Measurements from ENCODE around the gene TSEN54. TPM values are rescaled to one million over a fixed set of nuclear protein-coding genes. Genes with fewer than 3 reads are reported as not detected.
"Not testable (repeated sequence)": the region's sequence is repeated elsewhere in the genome, so short reads cannot be mapped to it uniquely, and the experiment has no call there.

The TSEN54 gene
- total and polyA plus RNA-seq, 4 donors = 9.1 to 15.1 (median 12.3) TPM

DNA sequence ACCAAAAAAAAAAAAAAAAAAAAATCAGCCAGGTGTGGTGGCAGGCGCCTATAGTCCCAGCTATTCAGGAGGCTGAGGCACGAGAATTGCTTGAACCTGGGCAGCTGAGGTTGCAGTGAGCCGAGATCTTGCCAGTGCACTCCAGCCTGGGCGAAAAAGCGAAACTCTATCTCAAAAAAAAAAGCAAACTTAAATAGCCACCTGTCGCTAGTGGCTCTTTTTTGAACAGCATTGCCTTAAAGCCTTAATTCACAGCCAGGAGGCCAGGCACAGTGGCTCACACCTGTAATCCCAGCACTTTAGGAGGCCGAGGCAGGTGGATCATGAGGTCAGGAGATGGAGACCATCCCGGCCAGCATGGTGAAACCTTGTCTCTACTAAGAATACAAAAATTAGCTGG, 4.1 kb downstream of the TSEN54 start:
- not testable (repeated sequence) for DNase-seq (ENCODE audit: low spot score); H3K9ac ChIP-seq (ENCODE audit: low read depth in 1 of 2, low read length in 2 of 2); H3K27me3 ChIP-seq (ENCODE audit: control insufficient read depth in 4 of 4, insufficient read depth in 4 of 4, low read length in 3 of 4); H3K27ac ChIP-seq (ENCODE audit: low read depth in 1 of 2, low read length in 2 of 2); H3K36me3 ChIP-seq (ENCODE audit: control insufficient read depth in 4 of 4, insufficient read depth in 3 of 4, low read depth in 1 of 4, low read length in 3 of 4); H3K4me3 ChIP-seq (ENCODE audit: low read depth in 1 of 3, low read length in 3 of 3); H3K9me3 ChIP-seq (ENCODE audit: control insufficient read depth in 4 of 4, low read length in 3 of 4)
- H3K4me1 ChIP-seq (ENCODE audit: control insufficient read depth in 4 of 4, insufficient read depth in 4 of 4, low read length in 3 of 4) = peaks cover 6 to 26% (median 17%) of the 10 kb centered on the region in 4 donors
- 97% methylated on average over 8 of the region's 8 CpGs for WGBS

DNA sequence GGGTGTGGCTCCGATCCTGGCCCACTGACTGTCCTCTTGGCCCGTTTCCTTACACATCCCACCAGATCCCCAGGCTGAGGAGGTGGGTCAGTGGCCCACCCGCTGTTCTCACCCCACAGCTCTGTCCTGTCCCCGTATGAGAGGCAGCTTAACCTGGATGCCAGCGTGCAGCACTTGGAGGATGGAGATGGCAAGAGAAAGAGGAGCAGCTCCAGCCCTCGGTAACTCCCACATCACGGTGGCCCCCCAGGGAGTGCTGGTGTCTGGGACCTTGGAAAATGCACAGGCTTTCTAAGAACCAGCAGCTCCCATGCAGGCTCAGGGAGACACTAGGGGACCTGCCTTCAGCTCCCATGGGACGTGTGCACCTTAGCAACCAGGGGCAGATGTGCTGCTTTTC, 5.0 kb downstream of the TSEN54 start:
- Histone ChIP-seq H3K4me1 (ENCODE audit: control insufficient read depth in 4 of 4, insufficient read depth in 4 of 4, low read length in 3 of 4) (peaks cover 6 to 30% (median 15%) of the 10 kb centered on the region in 4 donors), H3K36me3 (ENCODE audit: control insufficient read depth in 4 of 4, insufficient read depth in 3 of 4, low read depth in 1 of 4, low read length in 3 of 4) (peaks cover 0 to 3% (median 0%) of the 10 kb centered on the region in 4 donors), H3K4me3 (ENCODE audit: low read depth in 1 of 3, low read length in 3 of 3) (no peak overlapping the region), H3K27ac (ENCODE audit: low read depth in 1 of 2, low read length in 2 of 2) (no peak overlapping the region), H3K9me3 (ENCODE audit: control insufficient read depth in 4 of 4, low read length in 3 of 4) (no peaks in the 10 kb centered on the region), H3K27me3 (ENCODE audit: control insufficient read depth in 4 of 4, insufficient read depth in 4 of 4, low read length in 3 of 4) (no peaks in the 10 kb centered on the region), H3K9ac (ENCODE audit: low read depth in 1 of 2, low read length in 2 of 2) (no peak overlapping the region)
- TF ChIP-seq JUND (IDR thresholded peaks at IDR 0.05) (no peak), EGR1 (IDR thresholded peaks at IDR 0.05; ENCODE audit: low read depth in 2 of 2) (no peak), GABPA (IDR thresholded peaks at IDR 0.05 in 1 of 2, conservative IDR thresholded peaks at IDR 0.05 in 1 of 2) (no peak)
- no peak for DNase-seq (ENCODE audit: low spot score)
- 98% methylated on average over 8 of the region's 8 CpGs for WGBS

DNA sequence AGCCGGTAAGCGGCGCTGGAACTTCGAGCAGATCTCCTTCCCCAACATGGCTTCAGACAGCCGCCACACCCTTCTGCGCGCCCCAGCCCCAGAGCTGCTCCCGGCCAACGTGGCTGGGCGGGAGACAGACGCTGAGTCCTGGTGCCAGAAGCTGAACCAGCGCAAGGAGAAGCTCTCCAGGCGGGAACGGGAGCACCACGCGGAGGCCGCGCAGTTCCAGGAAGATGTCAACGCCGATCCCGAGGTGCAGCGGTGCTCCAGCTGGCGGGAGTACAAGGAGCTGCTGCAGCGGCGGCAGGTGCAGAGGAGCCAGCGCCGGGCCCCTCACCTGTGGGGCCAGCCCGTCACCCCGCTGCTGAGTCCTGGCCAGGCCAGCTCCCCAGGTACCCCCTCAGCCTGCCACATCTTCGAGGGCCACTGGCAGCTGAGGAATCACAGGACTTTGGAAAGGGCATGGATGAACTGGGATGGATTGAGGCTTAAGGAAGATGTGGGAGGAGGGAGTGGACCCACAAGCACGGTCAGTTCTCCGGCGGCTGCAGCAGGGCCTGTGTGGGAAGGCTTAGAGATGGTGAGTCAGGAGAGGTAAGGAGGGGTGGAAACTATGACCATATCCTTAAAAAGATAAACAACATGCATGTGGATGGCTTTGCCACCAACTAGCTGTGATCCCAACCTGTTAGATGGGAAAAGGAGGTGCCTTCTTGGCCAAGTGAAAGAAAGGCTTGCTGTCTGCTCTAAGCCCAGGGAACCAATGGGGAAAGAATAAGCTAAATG, 5.8 kb downstream of the TSEN54 start:
- peaks cover 0 to 3% (median 0%) of the 10 kb centered on the region in 4 donors for H3K36me3 ChIP-seq (ENCODE audit: control insufficient read depth in 4 of 4, insufficient read depth in 3 of 4, low read depth in 1 of 4, low read length in 3 of 4)

More for the DNA sequence above, 5.8 kb downstream of the TSEN54 start:
- Histone ChIP-seq H3K27me3 (ENCODE audit: control insufficient read depth in 4 of 4, insufficient read depth in 4 of 4, low read length in 3 of 4) (no peaks in the 10 kb centered on the region), H3K4me3 (ENCODE audit: low read depth in 1 of 3, low read length in 3 of 3) (no peak overlapping the region), H3K27ac (ENCODE audit: low read depth in 1 of 2, low read length in 2 of 2) (no peak overlapping the region), H3K9ac (ENCODE audit: low read depth in 1 of 2, low read length in 2 of 2) (no peak overlapping the region), H3K9me3 (ENCODE audit: control insufficient read depth in 4 of 4, low read length in 3 of 4) (no peaks in the 10 kb centered on the region), H3K4me1 (ENCODE audit: control insufficient read depth in 4 of 4, insufficient read depth in 4 of 4, low read length in 3 of 4) (peaks cover 10 to 31% (median 19%) of the 10 kb centered on the region in 4 donors)
- TF ChIP-seq EGR1 (IDR thresholded peaks at IDR 0.05; ENCODE audit: low read depth in 2 of 2) (no peak), RAD21 (IDR thresholded peaks at IDR 0.05) (no peak), YY1 (IDR thresholded peaks at IDR 0.05) (no peak), TAF1 (conservative IDR thresholded peaks at IDR 0.05) (no peak), HNF4G (IDR thresholded peaks at IDR 0.05) (no peak), HNF4A (conservative IDR thresholded peaks at IDR 0.05) (no peak), FOXA2 (IDR thresholded peaks at IDR 0.05) (no peak), FOXA1 (IDR thresholded peaks at IDR 0.05) (no peak), JUND (IDR thresholded peaks at IDR 0.05) (no peak)
- TF ChIP-seq, protein P1, sequence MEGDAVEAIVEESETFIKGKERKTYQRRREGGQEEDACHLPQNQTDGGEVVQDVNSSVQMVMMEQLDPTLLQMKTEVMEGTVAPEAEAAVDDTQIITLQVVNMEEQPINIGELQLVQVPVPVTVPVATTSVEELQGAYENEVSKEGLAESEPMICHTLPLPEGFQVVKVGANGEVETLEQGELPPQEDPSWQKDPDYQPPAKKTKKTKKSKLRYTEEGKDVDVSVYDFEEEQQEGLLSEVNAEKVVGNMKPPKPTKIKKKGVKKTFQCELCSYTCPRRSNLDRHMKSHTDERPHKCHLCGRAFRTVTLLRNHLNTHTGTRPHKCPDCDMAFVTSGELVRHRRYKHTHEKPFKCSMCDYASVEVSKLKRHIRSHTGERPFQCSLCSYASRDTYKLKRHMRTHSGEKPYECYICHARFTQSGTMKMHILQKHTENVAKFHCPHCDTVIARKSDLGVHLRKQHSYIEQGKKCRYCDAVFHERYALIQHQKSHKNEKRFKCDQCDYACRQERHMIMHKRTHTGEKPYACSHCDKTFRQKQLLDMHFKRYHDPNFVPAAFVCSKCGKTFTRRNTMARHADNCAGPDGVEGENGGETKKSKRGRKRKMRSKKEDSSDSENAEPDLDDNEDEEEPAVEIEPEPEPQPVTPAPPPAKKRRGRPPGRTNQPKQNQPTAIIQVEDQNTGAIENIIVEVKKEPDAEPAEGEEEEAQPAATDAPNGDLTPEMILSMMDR (IDR thresholded peaks at IDR 0.05; ENCODE audit: low read depth, low read length, missing input control) = no peak
- TF ChIP-seq, protein P2, sequence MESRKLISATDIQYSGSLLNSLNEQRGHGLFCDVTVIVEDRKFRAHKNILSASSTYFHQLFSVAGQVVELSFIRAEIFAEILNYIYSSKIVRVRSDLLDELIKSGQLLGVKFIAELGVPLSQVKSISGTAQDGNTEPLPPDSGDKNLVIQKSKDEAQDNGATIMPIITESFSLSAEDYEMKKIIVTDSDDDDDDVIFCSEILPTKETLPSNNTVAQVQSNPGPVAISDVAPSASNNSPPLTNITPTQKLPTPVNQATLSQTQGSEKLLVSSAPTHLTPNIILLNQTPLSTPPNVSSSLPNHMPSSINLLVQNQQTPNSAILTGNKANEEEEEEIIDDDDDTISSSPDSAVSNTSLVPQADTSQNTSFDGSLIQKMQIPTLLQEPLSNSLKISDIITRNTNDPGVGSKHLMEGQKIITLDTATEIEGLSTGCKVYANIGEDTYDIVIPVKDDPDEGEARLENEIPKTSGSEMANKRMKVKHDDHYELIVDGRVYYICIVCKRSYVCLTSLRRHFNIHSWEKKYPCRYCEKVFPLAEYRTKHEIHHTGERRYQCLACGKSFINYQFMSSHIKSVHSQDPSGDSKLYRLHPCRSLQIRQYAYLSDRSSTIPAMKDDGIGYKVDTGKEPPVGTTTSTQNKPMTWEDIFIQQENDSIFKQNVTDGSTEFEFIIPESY (IDR thresholded peaks at IDR 0.05) = no peak
- TF ChIP-seq, protein P3, sequence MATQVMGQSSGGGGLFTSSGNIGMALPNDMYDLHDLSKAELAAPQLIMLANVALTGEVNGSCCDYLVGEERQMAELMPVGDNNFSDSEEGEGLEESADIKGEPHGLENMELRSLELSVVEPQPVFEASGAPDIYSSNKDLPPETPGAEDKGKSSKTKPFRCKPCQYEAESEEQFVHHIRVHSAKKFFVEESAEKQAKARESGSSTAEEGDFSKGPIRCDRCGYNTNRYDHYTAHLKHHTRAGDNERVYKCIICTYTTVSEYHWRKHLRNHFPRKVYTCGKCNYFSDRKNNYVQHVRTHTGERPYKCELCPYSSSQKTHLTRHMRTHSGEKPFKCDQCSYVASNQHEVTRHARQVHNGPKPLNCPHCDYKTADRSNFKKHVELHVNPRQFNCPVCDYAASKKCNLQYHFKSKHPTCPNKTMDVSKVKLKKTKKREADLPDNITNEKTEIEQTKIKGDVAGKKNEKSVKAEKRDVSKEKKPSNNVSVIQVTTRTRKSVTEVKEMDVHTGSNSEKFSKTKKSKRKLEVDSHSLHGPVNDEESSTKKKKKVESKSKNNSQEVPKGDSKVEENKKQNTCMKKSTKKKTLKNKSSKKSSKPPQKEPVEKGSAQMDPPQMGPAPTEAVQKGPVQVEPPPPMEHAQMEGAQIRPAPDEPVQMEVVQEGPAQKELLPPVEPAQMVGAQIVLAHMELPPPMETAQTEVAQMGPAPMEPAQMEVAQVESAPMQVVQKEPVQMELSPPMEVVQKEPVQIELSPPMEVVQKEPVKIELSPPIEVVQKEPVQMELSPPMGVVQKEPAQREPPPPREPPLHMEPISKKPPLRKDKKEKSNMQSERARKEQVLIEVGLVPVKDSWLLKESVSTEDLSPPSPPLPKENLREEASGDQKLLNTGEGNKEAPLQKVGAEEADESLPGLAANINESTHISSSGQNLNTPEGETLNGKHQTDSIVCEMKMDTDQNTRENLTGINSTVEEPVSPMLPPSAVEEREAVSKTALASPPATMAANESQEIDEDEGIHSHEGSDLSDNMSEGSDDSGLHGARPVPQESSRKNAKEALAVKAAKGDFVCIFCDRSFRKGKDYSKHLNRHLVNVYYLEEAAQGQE (IDR thresholded peaks at IDR 0.05) = no peak
- no peak for DNase-seq (ENCODE audit: low spot score)
- WGBS = 95% methylated on average over 33 of the region's 33 CpGs
